H9 (cell line): ENCODE data around the gene GNAI1. TPM values are rescaled to one million over a fixed set of nuclear protein-coding genes. Genes with fewer than 3 reads are reported as not detected.

ENCODE experiments used
- DNase-seq: peaks from one replicate; pipeline ENCODE4 v3.0.0-alpha.2; 2017
- H2AFZ ChIP-seq: one replicate; pipeline ENCODE4 v1.6.1; 2013; ENCODE audit warnings: mild to moderate bottlenecking, low read length, control low read depth, moderate library complexity
- H2AK5ac ChIP-seq: 2 replicates; pipeline ENCODE4 v1.6.1; 2013; ENCODE audit warnings: low read length, control low read depth, mixed read lengths; ENCODE audit not compliant: insufficient read length
- H2BK120ac ChIP-seq: one replicate; pipeline ENCODE4 v1.6.1; 2013; ENCODE audit warnings: low read depth, mild to moderate bottlenecking, low read length, control low read depth, inconsistent platforms; ENCODE audit not compliant: poor library complexity, severe bottlenecking
- H2BK12ac ChIP-seq: 2 replicates; pipeline ENCODE4 v1.6.1; 2013; ENCODE audit warnings: low read length, control low read depth, mixed read lengths, low read depth; ENCODE audit not compliant: insufficient read length
- H2BK15ac ChIP-seq: 2 replicates; pipeline ENCODE4 v1.6.1; 2013; ENCODE audit warnings: low read depth, low read length, control low read depth
- H2BK20ac ChIP-seq: one replicate; pipeline ENCODE4 v1.6.1; 2013; ENCODE audit warnings: low read depth, mild to moderate bottlenecking, low read length, control low read depth, inconsistent platforms; ENCODE audit not compliant: poor library complexity, severe bottlenecking
- H2BK5ac ChIP-seq: 2 replicates; pipeline ENCODE4 v1.6.1; 2013; ENCODE audit warnings: low read length, control low read depth, mixed read lengths; ENCODE audit not compliant: insufficient read length
- H3K14ac ChIP-seq: 2 replicates; pipeline ENCODE4 v1.6.1; 2013; ENCODE audit warnings: low read length, control low read depth; ENCODE audit not compliant: insufficient read depth
- H3K18ac ChIP-seq: 2 replicates; pipeline ENCODE4 v1.6.1; 2013; ENCODE audit warnings: low read depth, mild to moderate bottlenecking, mixed read lengths, low read length, control low read depth; ENCODE audit not compliant: insufficient read length
- H3K23ac ChIP-seq: 2 replicates; pipeline ENCODE4 v1.6.1; 2013; ENCODE audit warnings: low read length, control low read depth, mixed read lengths, low read depth; ENCODE audit not compliant: insufficient read length
- H3K23me2 ChIP-seq: 2 replicates; pipeline ENCODE4 v1.6.1; 2013; ENCODE audit warnings: low read depth, mild to moderate bottlenecking, mixed read lengths, low read length, control low read depth; ENCODE audit not compliant: insufficient read length, poor library complexity, severe bottlenecking
- H3K27ac ChIP-seq: 2 replicates; pipeline ENCODE4 v1.5.1; 2013; ENCODE audit warnings: low read length, control low read depth, mixed read lengths, low read depth; ENCODE audit not compliant: insufficient read length
- H3K27me3 ChIP-seq: 2 replicates; pipeline ENCODE4 v1.6.1; 2013; ENCODE audit warnings: low read length, control low read depth, inconsistent platforms; ENCODE audit not compliant: insufficient read depth
- H3K4ac ChIP-seq: 2 replicates; pipeline ENCODE4 v1.6.1; 2013; ENCODE audit warnings: low read depth, mild to moderate bottlenecking, control low read depth, inconsistent platforms, low read length, moderate library complexity
- H3K4me1 ChIP-seq: 2 replicates; pipeline ENCODE4 v1.6.1; 2013; ENCODE audit warnings: low read length, control low read depth, inconsistent platforms; ENCODE audit not compliant: insufficient read depth
- H3K4me2 ChIP-seq: 2 replicates; pipeline ENCODE4 v1.6.1; 2013; ENCODE audit warnings: low read length, control low read depth, mixed read lengths; ENCODE audit not compliant: insufficient read length, insufficient read depth
- H3K56ac ChIP-seq: 2 replicates; pipeline ENCODE4 v1.6.1; 2013; ENCODE audit warnings: low read depth, mild to moderate bottlenecking, mixed read lengths, low read length, control low read depth; ENCODE audit not compliant: insufficient read length
- H3K79me1 ChIP-seq: 2 replicates; pipeline ENCODE4 v1.6.1; 2013; ENCODE audit warnings: low read depth, mild to moderate bottlenecking, moderate library complexity, low read length, control low read depth, inconsistent platforms; ENCODE audit not compliant: insufficient read depth, poor library complexity, severe bottlenecking
- H3K79me2 ChIP-seq: 2 replicates; pipeline ENCODE4 v1.6.1; 2013; ENCODE audit warnings: low read length, control low read depth, inconsistent platforms; ENCODE audit not compliant: insufficient read depth
- H3K9ac ChIP-seq: 2 replicates; pipeline ENCODE4 v1.6.1; 2013; ENCODE audit warnings: low read length, control low read depth, mixed read lengths; ENCODE audit not compliant: insufficient read length; ENCODE audit errors: extremely low read depth
- H3K9me3 ChIP-seq: one replicate; pipeline ENCODE4 v1.6.1; 2013; ENCODE audit warnings: low read depth, low read length, inconsistent platforms; ENCODE audit not compliant: control insufficient read depth
- H3T11ph ChIP-seq: one replicate; pipeline ENCODE4 v1.6.1; 2013; ENCODE audit warnings: mild to moderate bottlenecking, low read length, control low read depth, inconsistent platforms
- H4K20me1 ChIP-seq: one replicate; pipeline ENCODE4 v1.6.1; 2013; ENCODE audit not compliant: control insufficient read depth, insufficient read length, insufficient read depth
- H4K5ac ChIP-seq: 2 replicates; pipeline ENCODE4 v1.6.1; 2013; ENCODE audit warnings: low read depth, mild to moderate bottlenecking, mixed read lengths, low read length, control low read depth; ENCODE audit not compliant: insufficient read length
- H4K8ac ChIP-seq: replicated peaks from 2 replicates; pipeline ENCODE4 v1.6.1; 2013; ENCODE audit warnings: low read length, control low read depth, mixed read lengths, low read depth; ENCODE audit not compliant: insufficient read length
- H4K91ac ChIP-seq: 2 replicates; pipeline ENCODE4 v1.6.1; 2013; ENCODE audit warnings: low read depth, mild to moderate bottlenecking, moderate library complexity, mixed read lengths, low read length, control low read depth; ENCODE audit not compliant: insufficient read length
- H3K27ac Mint-ChIP-seq, 3 experiments: 2 replicates in 2 of 3; 3 replicates in 1 of 3; pipeline ENCODE4 v1.8.0; 2020 to 2021; ENCODE audit warnings: mixed read lengths in 3 of 3, mild to moderate bottlenecking in 1 of 3, moderate library complexity in 1 of 3
- H3K27me3 Mint-ChIP-seq: 2 replicates; pipeline ENCODE4 v1.8.0; 2021; ENCODE audit warnings: low read depth, mild to moderate bottlenecking, moderate library complexity, mixed read lengths
- H3K36me3 Mint-ChIP-seq, 3 experiments: 2 replicates in 2 of 3; 3 replicates in 1 of 3; pipeline ENCODE4 v1.8.0; 2020 to 2021; ENCODE audit warnings: low read depth in 3 of 3, mixed read lengths in 3 of 3; ENCODE audit not compliant: insufficient read depth in 1 of 3
- H3K4me1 Mint-ChIP-seq, 2 experiments: 2 replicates each; pipeline ENCODE4 v1.8.0; 2020; ENCODE audit warnings: mixed read lengths in 2 of 2
- H3K4me3 Mint-ChIP-seq, 2 experiments: 2 replicates in 1 of 2; 3 replicates in 1 of 2; pipeline ENCODE4 v1.8.0; 2020 to 2021; ENCODE audit warnings: mild to moderate bottlenecking in 2 of 2, mixed read lengths in 2 of 2, moderate library complexity in 1 of 2
- H3K9me3 Mint-ChIP-seq, 2 experiments: 2 replicates in 1 of 2; 3 replicates in 1 of 2; pipeline ENCODE4 v1.8.0; 2020; ENCODE audit warnings: mild to moderate bottlenecking in 2 of 2, mixed read lengths in 2 of 2, moderate library complexity in 1 of 2
- CTCF ChIP-seq: fragments of 200-600 bp; sonication (generic); conservative IDR thresholded peaks from 3 replicates; pipeline ENCODE4 v1.8.0; 2021; ENCODE audit warnings: antibody characterized with exemption, mild to moderate bottlenecking
- WGBS: extraction: QIAGEN DNeasy Blood & Tissue Kit; methylation state at CpG from one replicate; pipeline ENCODE4 v1.1.7; 2013; ENCODE audit warnings: missing lambda C conversion rate, low lambda C conversion rate, mixed read lengths; ENCODE audit not compliant: insufficient read length; ENCODE audit errors: extremely low coverage; 5-methylcytosine and 5-hydroxymethylcytosine counted together
- total RNA-seq: library from RNA; stranded (reverse); gene quantifications from 2 replicates; pipeline ENCODE4 v1.2.1, GENCODE V29; 2021

The GNAI1 gene
- total RNA-seq, 1 experiment from 2014 or later, result 14.1 TPM

- H3K23me2 ChIP-seq, result peaks cover 4% of the 10 kb centered on the region
- H3T11ph ChIP-seq, result no peak overlapping the region
- H2BK5ac ChIP-seq, result no peak overlapping the region
- H3K9me3 Mint-ChIP-seq, result no peaks in the 10 kb centered on the region; a peak in 3 of 5 replicates
- no peak overlapping the region for H4K91ac ChIP-seq
- H3K27ac ChIP-seq, result no peak overlapping the region
- H2BK20ac ChIP-seq, result no peak overlapping the region
- H3K79me2 ChIP-seq, result peaks cover 20% of the 10 kb centered on the region; the same call in 1 of the 2 replicates
- no peak overlapping the region for H3K9ac ChIP-seq
- WGBS, result no CpG with 5 or more reads among the region's 4 CpGs
- no peak overlapping the region for H2AK5ac ChIP-seq
- no peaks in the 10 kb centered on the region for H3K27me3 ChIP-seq
- H3K4me1 Mint-ChIP-seq, result peaks cover 28 to 30% of the 10 kb centered on the region in 2 experiments
- no peak overlapping the region for H3K23ac ChIP-seq
- H3K9me3 ChIP-seq, result no peaks in the 10 kb centered on the region
- no peak overlapping the region for H3K56ac ChIP-seq
- no peak overlapping the region for H3K18ac ChIP-seq
- peaks cover 0 to 12% (median 2%) of the 10 kb centered on the region in 3 experiments; a peak in 5 of 7 replicates for H3K36me3 Mint-ChIP-seq
- peaks cover 1% of the 10 kb centered on the region; the same call in 1 of the 2 replicates for H3K27me3 Mint-ChIP-seq
- no peak for TF ChIP-seq CTCF
- H2BK15ac ChIP-seq, result no peak overlapping the region
- peaks cover 2% of the 10 kb centered on the region; the same call in 1 of the 2 replicates for H3K4me1 ChIP-seq
- H3K4ac ChIP-seq, result no peak overlapping the region
- H3K79me1 ChIP-seq, result peaks cover 2% of the 10 kb centered on the region
- H3K4me2 ChIP-seq, result no peak overlapping the region
- no peak overlapping the region for H2BK120ac ChIP-seq
- no peaks in the 10 kb centered on the region for H4K20me1 ChIP-seq
- DNase-seq, result no peak
- H3K14ac ChIP-seq, result no peak overlapping the region
- H2BK12ac ChIP-seq, result no peak overlapping the region
- H3K27ac Mint-ChIP-seq, result no peak overlapping the region
- no peak overlapping the region for H4K8ac ChIP-seq
- no peak overlapping the region for H3K4me3 Mint-ChIP-seq
- no peak overlapping the region for H2AFZ ChIP-seq
- H4K5ac ChIP-seq, result no peak overlapping the region
These were observed 5.8 kb downstream of the GNAI1 start for GRCh38 chr7:80140388-80140787.
